Natural killer cell (primary cell): ENCODE data around the gene TRIAP1. TPM values are rescaled to one million over a fixed set of nuclear protein-coding genes. Genes with fewer than 3 reads are reported as not detected.

Experiments
- ATAC-seq, 3 donors: fragments of 150-1000 bp in 2 of 3; fragments of 200-7000 bp in 1 of 3; cut with Tn5 transposase; 1 replicate in 1 of 3; 2 replicates in 2 of 3; pipeline ENCODE4 v1.10.0; 2021; ENCODE audit warnings: mild to moderate bottlenecking in 2 of 3, moderate library complexity in 2 of 3
- DNase-seq, 2 donors: peaks; one replicate each; pipeline versions ENCODE4 v3.0.0 to v3.0.0-alpha.2; 2013 to 2021; ENCODE audit warnings: mixed read lengths in 1 of 2
- H3K27ac ChIP-seq: one replicate; pipeline ENCODE4 v1.5.1; 2013; ENCODE audit warnings: mild to moderate bottlenecking, low read length
- H3K27me3 ChIP-seq: one replicate; pipeline ENCODE4 v1.6.1; 2013; ENCODE audit warnings: low read length; ENCODE audit not compliant: control insufficient read depth, insufficient read depth
- H3K36me3 ChIP-seq: one replicate; pipeline ENCODE4 v1.6.1; 2013; ENCODE audit warnings: low read length; ENCODE audit not compliant: control insufficient read depth, insufficient read depth
- H3K4me1 ChIP-seq: one replicate; pipeline ENCODE4 v1.6.1; 2013; ENCODE audit warnings: low read length; ENCODE audit not compliant: control insufficient read depth, insufficient read depth
- H3K4me3 ChIP-seq: one replicate; pipeline ENCODE4 v1.5.1; 2013; ENCODE audit warnings: low read length
- H3K9me3 ChIP-seq: one replicate; pipeline ENCODE4 v1.6.1; 2013; ENCODE audit warnings: low read length; ENCODE audit not compliant: control insufficient read depth, insufficient read depth
- H3K27ac Mint-ChIP-seq, 2 donors: one replicate each; pipeline ENCODE4 v1.8.0; 2022; ENCODE audit warnings: mild to moderate bottlenecking in 2 of 2, mixed read lengths in 2 of 2, moderate library complexity in 1 of 2
- H3K27me3 Mint-ChIP-seq, 2 donors: one replicate each; pipeline ENCODE4 v1.8.0; 2022; ENCODE audit warnings: low read depth in 2 of 2, mixed read lengths in 2 of 2
- H3K36me3 Mint-ChIP-seq: one replicate; pipeline ENCODE4 v1.8.0; 2022; ENCODE audit warnings: mixed read lengths
- H3K4me1 Mint-ChIP-seq, 2 donors: one replicate each; pipeline ENCODE4 v1.8.0; 2022; ENCODE audit warnings: mixed read lengths in 2 of 2
- H3K4me3 Mint-ChIP-seq: one replicate; pipeline ENCODE4 v1.8.0; 2022; ENCODE audit warnings: mild to moderate bottlenecking, moderate library complexity, mixed read lengths
- H3K9me3 Mint-ChIP-seq, 2 donors: one replicate each; pipeline ENCODE4 v1.8.0; 2022; ENCODE audit warnings: mixed read lengths in 2 of 2
- CTCF ChIP-seq: fragments of 200-600 bp; IDR thresholded peaks from one replicate; pipeline ENCODE4 v1.8.0; 2022; ENCODE audit warnings: antibody characterized with exemption
- WGBS: methylation state at CpG from one replicate; pipeline ENCODE4 v1.1.7; 2013; ENCODE audit warnings: missing lambda C conversion rate; ENCODE audit not compliant: insufficient coverage; 5-methylcytosine and 5-hydroxymethylcytosine counted together
- intact Hi-C: fragments of 100-400 bp; cut with micrococcal nuclease; formaldehyde crosslinking; loops from one replicate; pipeline ENCODE4 v1.14.2; 2022
- total RNA-seq, 4 donors: library from RNA; stranded (reverse); fragments of 120-200 nt in 1 of 4; gene quantifications; one replicate each; pipeline versions ENCODE4 v1.2.3 to v1.2.4, GENCODE V29; 2013 to 2022

TRIAP1 gene
- total RNA-seq, 3 donors from 2014 or later (not counting 1 experiment from before 2014, with no cell fraction given) = 21.3 to 25.8 (median 24.2) TPM

- no peaks in the 10 kb centered on the region for H3K36me3 Mint-ChIP-seq
- no peaks in the 10 kb centered on the region for H3K27me3 Mint-ChIP-seq
- H3K9me3 ChIP-seq = no peaks in the 10 kb centered on the region
- H3K27ac Mint-ChIP-seq = no peak overlapping the region
- no peaks in the 10 kb centered on the region for H3K4me1 ChIP-seq
- TF ChIP-seq CTCF = no peak
- peaks cover 0 to 6% of the 10 kb centered on the region in 2 donors for H3K4me1 Mint-ChIP-seq
- no peaks in the 10 kb centered on the region for H3K36me3 ChIP-seq
- DNase-seq (no peak), ATAC-seq (no peak)
- H3K4me3 ChIP-seq = no peak overlapping the region
- no peaks in the 10 kb centered on the region for H3K27me3 ChIP-seq
- H3K27ac ChIP-seq = no peak overlapping the region
- H3K4me3 Mint-ChIP-seq = no peak overlapping the region
- no peaks in the 10 kb centered on the region for H3K9me3 Mint-ChIP-seq
- WGBS = 93% methylated on average over 11 of the region's 11 CpGs
- intact Hi-C loops = no loop called here
Measured at GRCh38 chr12:120408771-120409170, 37.4 kb downstream of the TRIAP1 start.

GRCh38 chr12:120406553-120406952, 39.6 kb downstream of the TRIAP1 start:
- Mint-ChIP-seq H3K4me1 (peaks cover 0 to 6% of the 10 kb centered on the region in 2 donors), H3K27me3 (peaks cover 0 to 5% of the 10 kb centered on the region in 2 donors), H3K36me3 (no peaks in the 10 kb centered on the region), H3K4me3 (no peak overlapping the region), H3K9me3 (no peaks in the 10 kb centered on the region), H3K27ac (no peak overlapping the region)
- 100% methylated on average over 3 of the region's 3 CpGs for WGBS
- H3K27ac ChIP-seq = no peak overlapping the region
- H3K4me3 ChIP-seq = no peak overlapping the region
- H3K4me1 ChIP-seq = no peaks in the 10 kb centered on the region
- H3K9me3 ChIP-seq = no peaks in the 10 kb centered on the region
- TF ChIP-seq CTCF = no peak
- DNase-seq (no peak), ATAC-seq (no peak)
- peaks cover 2% of the 10 kb centered on the region for H3K27me3 ChIP-seq
- intact Hi-C loops = no loop called here
- H3K36me3 ChIP-seq = no peaks in the 10 kb centered on the region

GRCh38 chr12:120406069-120406468, 40.1 kb downstream of the TRIAP1 start:
- no peak for TF ChIP-seq CTCF

GRCh38 chr12:120404271-120404670, 41.9 kb downstream of the TRIAP1 start:
- DNase-seq (no peak), ATAC-seq (no peak)
- no peaks in the 10 kb centered on the region for H3K36me3 Mint-ChIP-seq
- H3K27me3 ChIP-seq = peaks cover 4% of the 10 kb centered on the region
- intact Hi-C loops = no loop called here
- no peaks in the 10 kb centered on the region for H3K36me3 ChIP-seq
- no peak for TF ChIP-seq CTCF
- H3K4me3 Mint-ChIP-seq = no peak overlapping the region
- no peak overlapping the region for H3K27ac ChIP-seq
- WGBS = 41% methylated on average over 1 of the region's 1 CpG
- no peaks in the 10 kb centered on the region for H3K9me3 Mint-ChIP-seq
- peaks cover 7 to 13% of the 10 kb centered on the region in 2 donors for H3K27me3 Mint-ChIP-seq
- H3K4me3 ChIP-seq = no peak overlapping the region
- no peak overlapping the region for H3K27ac Mint-ChIP-seq
- H3K9me3 ChIP-seq = no peaks in the 10 kb centered on the region
- H3K4me1 ChIP-seq = no peaks in the 10 kb centered on the region
- H3K4me1 Mint-ChIP-seq = peaks cover 0 to 6% of the 10 kb centered on the region in 2 donors

More at GRCh38 chr12:120406069-120406468, 40.1 kb downstream of the TRIAP1 start:
- peaks cover 2% of the 10 kb centered on the region for H3K27me3 ChIP-seq
- peaks cover 0 to 6% of the 10 kb centered on the region in 2 donors for H3K4me1 Mint-ChIP-seq
- no peaks in the 10 kb centered on the region for H3K36me3 ChIP-seq
- H3K4me3 ChIP-seq = no peak overlapping the region
- 94% methylated on average over 3 of the region's 3 CpGs for WGBS
- H3K36me3 Mint-ChIP-seq = no peaks in the 10 kb centered on the region
- ATAC-seq (no peak), DNase-seq (no peak)
- intact Hi-C loops = no loop called here
- no peaks in the 10 kb centered on the region for H3K4me1 ChIP-seq
- H3K27ac Mint-ChIP-seq = no peak overlapping the region
- H3K9me3 Mint-ChIP-seq = no peaks in the 10 kb centered on the region
- H3K4me3 Mint-ChIP-seq = no peak overlapping the region
- H3K27me3 Mint-ChIP-seq = peaks cover 0 to 5% of the 10 kb centered on the region in 2 donors
- no peak overlapping the region for H3K27ac ChIP-seq
- H3K9me3 ChIP-seq = no peaks in the 10 kb centered on the region
